H9 (cell line): ENCODE results near the gene MBD5. TPM values are rescaled to one million over a fixed set of nuclear protein-coding genes. Genes with fewer than 3 reads are reported as not detected.

Experiments
- DNase-seq: peaks from one replicate; pipeline ENCODE4 v3.0.0-alpha.2; 2017
- H2AFZ ChIP-seq: one replicate; pipeline ENCODE4 v1.6.1; 2013; ENCODE audit warnings: mild to moderate bottlenecking, low read length, control low read depth, moderate library complexity
- H2AK5ac ChIP-seq: 2 replicates; pipeline ENCODE4 v1.6.1; 2013; ENCODE audit warnings: low read length, control low read depth, mixed read lengths; ENCODE audit not compliant: insufficient read length
- H2BK120ac ChIP-seq: one replicate; pipeline ENCODE4 v1.6.1; 2013; ENCODE audit warnings: low read depth, mild to moderate bottlenecking, low read length, control low read depth, inconsistent platforms; ENCODE audit not compliant: poor library complexity, severe bottlenecking
- H2BK12ac ChIP-seq: 2 replicates; pipeline ENCODE4 v1.6.1; 2013; ENCODE audit warnings: low read length, control low read depth, mixed read lengths, low read depth; ENCODE audit not compliant: insufficient read length
- H2BK15ac ChIP-seq: 2 replicates; pipeline ENCODE4 v1.6.1; 2013; ENCODE audit warnings: low read depth, low read length, control low read depth
- H2BK20ac ChIP-seq: one replicate; pipeline ENCODE4 v1.6.1; 2013; ENCODE audit warnings: low read depth, mild to moderate bottlenecking, low read length, control low read depth, inconsistent platforms; ENCODE audit not compliant: poor library complexity, severe bottlenecking
- H2BK5ac ChIP-seq: 2 replicates; pipeline ENCODE4 v1.6.1; 2013; ENCODE audit warnings: low read length, control low read depth, mixed read lengths; ENCODE audit not compliant: insufficient read length
- H3K14ac ChIP-seq: 2 replicates; pipeline ENCODE4 v1.6.1; 2013; ENCODE audit warnings: low read length, control low read depth; ENCODE audit not compliant: insufficient read depth
- H3K18ac ChIP-seq: 2 replicates; pipeline ENCODE4 v1.6.1; 2013; ENCODE audit warnings: low read depth, mild to moderate bottlenecking, mixed read lengths, low read length, control low read depth; ENCODE audit not compliant: insufficient read length
- H3K23ac ChIP-seq: 2 replicates; pipeline ENCODE4 v1.6.1; 2013; ENCODE audit warnings: low read length, control low read depth, mixed read lengths, low read depth; ENCODE audit not compliant: insufficient read length
- H3K23me2 ChIP-seq: 2 replicates; pipeline ENCODE4 v1.6.1; 2013; ENCODE audit warnings: low read depth, mild to moderate bottlenecking, mixed read lengths, low read length, control low read depth; ENCODE audit not compliant: insufficient read length, poor library complexity, severe bottlenecking
- H3K27ac ChIP-seq: 2 replicates; pipeline ENCODE4 v1.5.1; 2013; ENCODE audit warnings: low read length, control low read depth, mixed read lengths, low read depth; ENCODE audit not compliant: insufficient read length
- H3K27me3 ChIP-seq: 2 replicates; pipeline ENCODE4 v1.6.1; 2013; ENCODE audit warnings: low read length, control low read depth, inconsistent platforms; ENCODE audit not compliant: insufficient read depth
- H3K4ac ChIP-seq: 2 replicates; pipeline ENCODE4 v1.6.1; 2013; ENCODE audit warnings: low read depth, mild to moderate bottlenecking, control low read depth, inconsistent platforms, low read length, moderate library complexity
- H3K4me1 ChIP-seq: 2 replicates; pipeline ENCODE4 v1.6.1; 2013; ENCODE audit warnings: low read length, control low read depth, inconsistent platforms; ENCODE audit not compliant: insufficient read depth
- H3K4me2 ChIP-seq: 2 replicates; pipeline ENCODE4 v1.6.1; 2013; ENCODE audit warnings: low read length, control low read depth, mixed read lengths; ENCODE audit not compliant: insufficient read length, insufficient read depth
- H3K56ac ChIP-seq: 2 replicates; pipeline ENCODE4 v1.6.1; 2013; ENCODE audit warnings: low read depth, mild to moderate bottlenecking, mixed read lengths, low read length, control low read depth; ENCODE audit not compliant: insufficient read length
- H3K79me1 ChIP-seq: 2 replicates; pipeline ENCODE4 v1.6.1; 2013; ENCODE audit warnings: low read depth, mild to moderate bottlenecking, moderate library complexity, low read length, control low read depth, inconsistent platforms; ENCODE audit not compliant: insufficient read depth, poor library complexity, severe bottlenecking
- H3K79me2 ChIP-seq: 2 replicates; pipeline ENCODE4 v1.6.1; 2013; ENCODE audit warnings: low read length, control low read depth, inconsistent platforms; ENCODE audit not compliant: insufficient read depth
- H3K9ac ChIP-seq: 2 replicates; pipeline ENCODE4 v1.6.1; 2013; ENCODE audit warnings: low read length, control low read depth, mixed read lengths; ENCODE audit not compliant: insufficient read length; ENCODE audit errors: extremely low read depth
- H3K9me3 ChIP-seq: one replicate; pipeline ENCODE4 v1.6.1; 2013; ENCODE audit warnings: low read depth, low read length, inconsistent platforms; ENCODE audit not compliant: control insufficient read depth
- H3T11ph ChIP-seq: one replicate; pipeline ENCODE4 v1.6.1; 2013; ENCODE audit warnings: mild to moderate bottlenecking, low read length, control low read depth, inconsistent platforms
- H4K20me1 ChIP-seq: one replicate; pipeline ENCODE4 v1.6.1; 2013; ENCODE audit not compliant: control insufficient read depth, insufficient read length, insufficient read depth
- H4K5ac ChIP-seq: 2 replicates; pipeline ENCODE4 v1.6.1; 2013; ENCODE audit warnings: low read depth, mild to moderate bottlenecking, mixed read lengths, low read length, control low read depth; ENCODE audit not compliant: insufficient read length
- H4K8ac ChIP-seq: replicated peaks from 2 replicates; pipeline ENCODE4 v1.6.1; 2013; ENCODE audit warnings: low read length, control low read depth, mixed read lengths, low read depth; ENCODE audit not compliant: insufficient read length
- H4K91ac ChIP-seq: 2 replicates; pipeline ENCODE4 v1.6.1; 2013; ENCODE audit warnings: low read depth, mild to moderate bottlenecking, moderate library complexity, mixed read lengths, low read length, control low read depth; ENCODE audit not compliant: insufficient read length
- H3K27ac Mint-ChIP-seq, 3 experiments: 2 replicates in 2 of 3; 3 replicates in 1 of 3; pipeline ENCODE4 v1.8.0; 2020 to 2021; ENCODE audit warnings: mixed read lengths in 3 of 3, mild to moderate bottlenecking in 1 of 3, moderate library complexity in 1 of 3
- H3K27me3 Mint-ChIP-seq: 2 replicates; pipeline ENCODE4 v1.8.0; 2021; ENCODE audit warnings: low read depth, mild to moderate bottlenecking, moderate library complexity, mixed read lengths
- H3K36me3 Mint-ChIP-seq, 3 experiments: 2 replicates in 2 of 3; 3 replicates in 1 of 3; pipeline ENCODE4 v1.8.0; 2020 to 2021; ENCODE audit warnings: low read depth in 3 of 3, mixed read lengths in 3 of 3; ENCODE audit not compliant: insufficient read depth in 1 of 3
- H3K4me1 Mint-ChIP-seq, 2 experiments: 2 replicates each; pipeline ENCODE4 v1.8.0; 2020; ENCODE audit warnings: mixed read lengths in 2 of 2
- H3K4me3 Mint-ChIP-seq, 2 experiments: 2 replicates in 1 of 2; 3 replicates in 1 of 2; pipeline ENCODE4 v1.8.0; 2020 to 2021; ENCODE audit warnings: mild to moderate bottlenecking in 2 of 2, mixed read lengths in 2 of 2, moderate library complexity in 1 of 2
- H3K9me3 Mint-ChIP-seq, 2 experiments: 2 replicates in 1 of 2; 3 replicates in 1 of 2; pipeline ENCODE4 v1.8.0; 2020; ENCODE audit warnings: mild to moderate bottlenecking in 2 of 2, mixed read lengths in 2 of 2, moderate library complexity in 1 of 2
- CTCF ChIP-seq: fragments of 200-600 bp; sonication (generic); conservative IDR thresholded peaks from 3 replicates; pipeline ENCODE4 v1.8.0; 2021; ENCODE audit warnings: antibody characterized with exemption, mild to moderate bottlenecking
- WGBS: extraction: QIAGEN DNeasy Blood & Tissue Kit; methylation state at CpG from one replicate; pipeline ENCODE4 v1.1.7; 2013; ENCODE audit warnings: missing lambda C conversion rate, low lambda C conversion rate, mixed read lengths; ENCODE audit not compliant: insufficient read length; ENCODE audit errors: extremely low coverage; 5-methylcytosine and 5-hydroxymethylcytosine counted together
- total RNA-seq: library from RNA; stranded (reverse); gene quantifications from 2 replicates; pipeline ENCODE4 v1.2.1, GENCODE V29; 2021

MBD5 gene
- total RNA-seq, 1 experiment from 2014 or later: 23.1 TPM

GRCh38 chr2:148238561-148238960 is 217.7 kb downstream of the MBD5 start:
- DNase-seq: no peak
- no peaks in the 10 kb centered on the region for H4K20me1 ChIP-seq
- H3K23ac ChIP-seq: no peak overlapping the region
- no peak overlapping the region for H3K18ac ChIP-seq
- H3K79me1 ChIP-seq: no peaks in the 10 kb centered on the region
- H3K27me3 ChIP-seq: no peaks in the 10 kb centered on the region
- Mint-ChIP-seq H3K9me3 (peaks cover 15 to 26% of the 10 kb centered on the region in 2 experiments), H3K36me3 (peaks cover 32 to 49% (median 33%) of the 10 kb centered on the region in 3 experiments), H3K27me3 (no peaks in the 10 kb centered on the region), H3K4me3 (no peak overlapping the region), H3K27ac (no peak overlapping the region), H3K4me1 (no peaks in the 10 kb centered on the region)
- H4K5ac ChIP-seq: no peak overlapping the region
- H3K4me1 ChIP-seq: no peaks in the 10 kb centered on the region
- H2BK5ac ChIP-seq: no peak overlapping the region
- H3K23me2 ChIP-seq: no peaks in the 10 kb centered on the region
- H3K79me2 ChIP-seq: no peaks in the 10 kb centered on the region
- no peak overlapping the region for H3K4ac ChIP-seq
- WGBS: no CpG with 5 or more reads among the region's 4 CpGs
- TF ChIP-seq CTCF: no peak
- no peak overlapping the region for H2BK12ac ChIP-seq
- H2BK15ac ChIP-seq: no peak overlapping the region
- no peak overlapping the region for H2AK5ac ChIP-seq
- H4K8ac ChIP-seq: no peak overlapping the region
- no peak overlapping the region for H3K4me2 ChIP-seq
- H2BK20ac ChIP-seq: no peak overlapping the region
- no peak overlapping the region for H2AFZ ChIP-seq
- no peak overlapping the region for H2BK120ac ChIP-seq
- H3K56ac ChIP-seq: no peak overlapping the region
- H4K91ac ChIP-seq: no peak overlapping the region
- H3K9ac ChIP-seq: no peak overlapping the region
- no peak overlapping the region for H3K27ac ChIP-seq
- H3T11ph ChIP-seq: no peak overlapping the region
- H3K14ac ChIP-seq: no peak overlapping the region
- peaks cover 14% of the 10 kb centered on the region for H3K9me3 ChIP-seq
